ENCODE measurements around the gene INPP4A. TPM values are rescaled to one million over a fixed set of nuclear protein-coding genes. Genes with fewer than 3 reads are reported as not detected.

INPP4A gene
- total and polyA plus RNA-seq, 8 donors: 4.0 to 13.4 (median 7.3) TPM

GRCh38 chr2:98538280-98539041 is 93.8 kb downstream of the INPP4A start:
- TF ChIP-seq CTCF (IDR thresholded peaks at IDR 0.05): no peak
- H3K9me3 ChIP-seq: no peaks in the 10 kb centered on the region
- ATAC-seq (peak in 1 of 4 donors; percentile 11), DNase-seq (no peak), FAIRE-seq (no peak)
- H3K27ac ChIP-seq: no peak overlapping the region
- intact Hi-C loops (cut with DNase I): no loop called here
- peaks cover 0 to 16% (median 0%) of the 10 kb centered on the region in 3 donors for H3K36me3 ChIP-seq
- H3K27me3 ChIP-seq: no peaks in the 10 kb centered on the region
- H3K4me1 ChIP-seq: no peaks in the 10 kb centered on the region
- H3K4me3 ChIP-seq: no peak overlapping the region
- WGBS, 2 donors: 90 to 92% methylated on average over 11 of the region's 11 CpGs

GRCh38 chr2:98539056-98539735 is 94.5 kb downstream of the INPP4A start:
- intact Hi-C loops (cut with DNase I): no loop called here
- WGBS, 2 donors: 96 to 97% methylated on average over 13 of the region's 13 CpGs
- no peak for ATAC-seq
- no peaks in the 10 kb centered on the region for H3K4me1 ChIP-seq
- no peak overlapping the region for H3K4me3 ChIP-seq
- no peak for FAIRE-seq
- H3K27ac ChIP-seq: no peak overlapping the region
- peaks cover 0 to 24% (median 0%) of the 10 kb centered on the region in 3 donors for H3K36me3 ChIP-seq
- TF ChIP-seq CTCF (IDR thresholded peaks at IDR 0.05): no peak
- DNase-seq: no peak
- H3K27me3 ChIP-seq: no peaks in the 10 kb centered on the region
- H3K9me3 ChIP-seq: no peaks in the 10 kb centered on the region

DNA sequence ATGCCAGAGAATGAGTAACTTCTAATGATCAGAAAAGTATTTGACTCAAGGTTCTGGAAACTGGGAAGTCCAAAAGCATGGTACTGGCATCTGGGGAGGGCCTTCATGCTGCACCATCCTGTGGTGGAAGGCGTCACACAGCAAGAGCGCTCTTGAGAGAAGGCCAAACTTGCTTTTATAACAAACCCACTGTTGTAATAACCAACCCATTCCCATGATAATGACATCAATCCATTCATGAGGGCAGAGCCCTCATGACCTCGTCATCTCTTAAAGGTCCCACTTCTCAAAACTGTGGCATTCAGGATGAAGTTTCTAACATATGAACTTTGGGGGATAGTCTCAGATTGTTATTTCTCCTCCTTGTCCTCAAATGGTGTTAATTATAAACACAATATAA is 95.9 kb downstream of the INPP4A start:
- Histone ChIP-seq H3K27me3 (no peaks in the 10 kb centered on the region), H3K4me3 (no peak overlapping the region), H3K4me1 (no peaks in the 10 kb centered on the region), H3K36me3 (peaks cover 0 to 30% (median 0%) of the 10 kb centered on the region in 3 donors), H3K9me3 (no peaks in the 10 kb centered on the region), H3K27ac (no peak overlapping the region)
- 95 to 98% methylated on average over 3 of the region's 3 CpGs for WGBS, 2 donors
- intact Hi-C loops (cut with DNase I): no loop called here
- ATAC-seq: no peak
- no peak for TF ChIP-seq CTCF (IDR thresholded peaks at IDR 0.05)
- FAIRE-seq: no peak
- no peak for DNase-seq

DNA sequence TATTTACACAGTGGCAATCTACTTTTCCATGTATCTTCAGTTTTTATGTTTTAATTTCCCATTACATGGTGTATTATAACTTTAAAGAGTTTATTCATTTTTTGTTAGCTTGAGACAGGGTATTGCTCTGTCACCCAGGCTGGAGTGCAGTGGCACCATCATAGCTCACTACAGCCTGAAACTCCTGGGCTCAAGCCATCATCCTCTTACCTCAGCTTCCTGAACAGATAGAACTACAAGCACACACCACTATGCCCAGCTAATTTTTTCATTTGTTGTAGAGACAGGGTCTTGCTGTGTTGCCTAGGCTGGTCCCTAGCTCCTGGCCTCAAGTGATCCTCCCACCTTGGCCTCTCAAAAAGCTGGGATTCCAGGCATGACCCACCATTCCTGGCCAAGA is 96.8 kb downstream of the INPP4A start:
- intact Hi-C loops (cut with DNase I): no loop called here
- Histone ChIP-seq H3K36me3 (peaks cover 0 to 34% (median 0%) of the 10 kb centered on the region in 3 donors), H3K9me3 (no peaks in the 10 kb centered on the region), H3K4me1 (no peaks in the 10 kb centered on the region), H3K4me3 (no peak overlapping the region), H3K27me3 (no peaks in the 10 kb centered on the region), H3K27ac (no peak overlapping the region)
- no peak for ATAC-seq
- no peak for FAIRE-seq
- no peak for TF ChIP-seq CTCF (IDR thresholded peaks at IDR 0.05)
- DNase-seq: no peak

GRCh38 chr2:98541906-98542305 is 97.2 kb downstream of the INPP4A start:
- Histone ChIP-seq H3K9me3 (no peaks in the 10 kb centered on the region), H3K4me1 (no peaks in the 10 kb centered on the region), H3K27ac (no peak overlapping the region), H3K27me3 (no peaks in the 10 kb centered on the region), H3K4me3 (no peak overlapping the region), H3K36me3 (peaks cover 0 to 34% (median 0%) of the 10 kb centered on the region in 3 donors)
- intact Hi-C loops (cut with DNase I): no loop called here
- DNase-seq: no peak
- FAIRE-seq: no peak
- ATAC-seq: peak in 2 of 4 donors; percentile 26 to 30
- WGBS, 2 donors: 89 to 95% methylated on average over 9 of the region's 9 CpGs
- TF ChIP-seq CTCF (IDR thresholded peaks at IDR 0.05): no peak

Data from pancreas (tissue), 10 donors.